Progenitor cell of endocrine pancreas (in vitro differentiated cells): ENCODE results near the gene ISCA1. TPM values are rescaled to one million over a fixed set of nuclear protein-coding genes. Genes with fewer than 3 reads are reported as not detected.

ENCODE experiments used
- DNase-seq: peaks from one replicate; pipeline ENCODE4 v3.0.0; 2021; ENCODE audit warnings: low spot score; ENCODE audit not compliant: unreplicated experiment
- H3K27ac Mint-ChIP-seq: 2 replicates; pipeline ENCODE4 v1.8.0; 2021; ENCODE audit warnings: mild to moderate bottlenecking, moderate library complexity, mixed read lengths
- H3K27me3 Mint-ChIP-seq: 2 replicates; pipeline ENCODE4 v1.8.0; 2021; ENCODE audit warnings: mixed read lengths
- H3K36me3 Mint-ChIP-seq: 2 replicates; pipeline ENCODE4 v1.8.0; 2022; ENCODE audit warnings: mixed read lengths; ENCODE audit not compliant: insufficient read depth
- H3K4me1 Mint-ChIP-seq: 2 replicates; pipeline ENCODE4 v1.8.0; 2021; ENCODE audit warnings: low read depth, mixed read lengths
- H3K4me3 Mint-ChIP-seq: 2 replicates; pipeline ENCODE4 v1.8.0; 2021; ENCODE audit warnings: low read depth, mild to moderate bottlenecking, moderate library complexity, mixed read lengths
- H3K9me3 Mint-ChIP-seq: 2 replicates; pipeline ENCODE4 v1.8.0; 2021; ENCODE audit warnings: low read depth, mixed read lengths
- CTCF ChIP-seq: fragments of 200-600 bp; sonication (generic); IDR thresholded peaks from one replicate; pipeline ENCODE4 v1.5.0; 2021; ENCODE audit warnings: antibody characterized with exemption, mild to moderate bottlenecking; ENCODE audit not compliant: unreplicated experiment
- total RNA-seq: library from RNA; stranded (reverse); gene quantifications from 2 replicates; pipeline ENCODE4 v1.2.1, GENCODE V29; 2021

The ISCA1 gene
- total RNA-seq, 1 donor from 2014 or later: 37.9 TPM

GRCh38 chr9:86252870-86253269 is 29.5 kb downstream of the ISCA1 start:
- DNase-seq: no peak
- no peak overlapping the region for H3K4me3 Mint-ChIP-seq
- no peak for TF ChIP-seq CTCF
- H3K9me3 Mint-ChIP-seq: peaks cover 16% of the 10 kb centered on the region
- H3K4me1 Mint-ChIP-seq: peaks cover 2% of the 10 kb centered on the region
- no peaks in the 10 kb centered on the region for H3K27me3 Mint-ChIP-seq
- no peak overlapping the region for H3K27ac Mint-ChIP-seq
- H3K36me3 Mint-ChIP-seq: peaks cover 12% of the 10 kb centered on the region

GRCh38 chr9:86250123-86250522 is 32.2 kb downstream of the ISCA1 start:
- peaks cover 9% of the 10 kb centered on the region for H3K36me3 Mint-ChIP-seq
- no peak for TF ChIP-seq CTCF
- DNase-seq: no peak
- H3K27me3 Mint-ChIP-seq: no peaks in the 10 kb centered on the region
- H3K27ac Mint-ChIP-seq: no peak overlapping the region
- H3K4me1 Mint-ChIP-seq: peaks cover 4% of the 10 kb centered on the region
- peaks cover 10% of the 10 kb centered on the region for H3K9me3 Mint-ChIP-seq
- H3K4me3 Mint-ChIP-seq: no peak overlapping the region

- DNase-seq: no peak
- no peak for TF ChIP-seq CTCF
- Mint-ChIP-seq H3K4me1 (peaks cover 4% of the 10 kb centered on the region), H3K36me3 (peaks cover 5% of the 10 kb centered on the region), H3K27ac (no peak overlapping the region), H3K9me3 (peaks cover 10% of the 10 kb centered on the region), H3K4me3 (no peak overlapping the region), H3K27me3 (no peaks in the 10 kb centered on the region)
Measured at GRCh38 chr9:86248746-86249145, 33.6 kb downstream of the ISCA1 start.

- no peak for TF ChIP-seq CTCF
- Mint-ChIP-seq H3K4me3 (no peak overlapping the region), H3K27ac (no peak overlapping the region), H3K4me1 (peaks cover 4% of the 10 kb centered on the region), H3K36me3 (peaks cover 2% of the 10 kb centered on the region), H3K27me3 (no peaks in the 10 kb centered on the region), H3K9me3 (peaks cover 7% of the 10 kb centered on the region)
- DNase-seq: no peak
Measured at GRCh38 chr9:86246752-86247161, 35.6 kb downstream of the ISCA1 start.

- no peak for TF ChIP-seq CTCF
- H3K27ac Mint-ChIP-seq: no peak overlapping the region
Measured at GRCh38 chr9:86242071-86242470, 40.3 kb downstream of the ISCA1 start.

More at GRCh38 chr9:86242071-86242470, 40.3 kb downstream of the ISCA1 start:
- Mint-ChIP-seq H3K4me1 (peaks cover 2% of the 10 kb centered on the region), H3K4me3 (no peak overlapping the region), H3K36me3 (no peaks in the 10 kb centered on the region), H3K9me3 (no peaks in the 10 kb centered on the region), H3K27me3 (no peaks in the 10 kb centered on the region)
- no peak for DNase-seq
